HK-2 (cell line): Measurements from ENCODE around the gene FBXO24.

Source experiments
- DNase-seq: peaks from one replicate; pipeline ENCODE4 v3.0.0-alpha.2; 2018; ENCODE audit not compliant: unreplicated experiment

The FBXO24 gene

DNA sequence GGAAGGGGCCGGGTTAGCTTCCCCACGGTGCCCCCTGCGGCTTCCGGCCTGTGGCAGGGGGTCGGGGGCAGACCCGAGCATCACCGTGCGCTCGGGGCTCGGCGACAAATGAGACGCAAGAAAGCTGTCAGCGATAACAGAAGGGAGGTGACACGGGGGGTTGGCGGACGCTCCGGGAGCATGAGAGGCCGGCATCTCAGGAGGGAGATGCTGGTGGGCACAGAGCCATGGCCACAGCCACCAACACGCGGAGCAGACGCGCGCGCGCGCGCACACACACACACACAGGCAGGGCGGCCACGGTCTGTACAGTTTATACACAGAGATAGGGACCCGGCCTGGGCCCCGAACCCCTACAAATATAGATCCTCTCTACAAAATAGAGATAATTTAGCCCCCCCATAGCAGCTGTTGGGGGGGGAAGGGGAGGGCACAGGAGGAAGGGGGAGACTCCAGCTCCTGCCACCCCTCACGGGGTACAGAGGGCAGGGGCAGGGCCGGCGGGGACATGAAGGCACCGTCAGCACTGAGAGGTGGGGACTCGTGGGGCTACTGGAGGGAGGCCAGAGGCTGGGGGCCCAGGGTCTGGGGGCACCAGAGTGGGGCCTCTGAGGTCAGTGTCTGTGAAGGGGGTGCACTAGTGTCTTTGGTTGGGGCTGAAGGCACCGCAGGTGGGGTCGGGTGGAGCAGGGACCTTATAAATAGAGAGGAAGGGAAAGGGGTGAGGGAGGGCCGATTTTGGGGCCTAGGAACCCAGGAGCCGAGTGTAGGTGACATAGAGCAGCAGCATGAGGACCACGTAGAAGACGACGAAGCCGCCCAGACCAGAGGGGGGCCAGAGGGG, 11.5 kb upstream of the FBXO24 start:
- no peak for DNase-seq

DNA sequence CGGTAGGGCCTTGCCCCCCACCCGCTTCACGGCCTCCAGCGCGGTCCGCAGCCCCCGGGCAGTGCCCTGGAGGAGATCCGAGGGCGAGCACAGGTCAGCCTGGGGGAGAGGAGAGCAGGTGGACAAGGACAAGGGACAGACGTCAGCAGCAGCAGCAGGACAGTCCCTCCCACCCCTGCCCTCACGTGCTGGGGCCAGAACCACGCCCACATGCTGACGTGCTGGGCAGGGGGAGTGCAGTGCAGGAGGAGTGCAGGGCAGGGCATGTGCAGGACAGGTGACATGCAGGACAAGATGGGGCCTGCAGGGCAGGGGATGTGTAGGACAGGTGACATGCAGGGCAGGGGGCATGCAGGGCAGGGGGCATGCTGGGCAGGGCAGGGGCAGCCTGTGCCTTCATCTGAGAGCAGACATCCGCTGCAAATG, 10.9 kb upstream of the FBXO24 start:
- DNase-seq = no peak

DNA sequence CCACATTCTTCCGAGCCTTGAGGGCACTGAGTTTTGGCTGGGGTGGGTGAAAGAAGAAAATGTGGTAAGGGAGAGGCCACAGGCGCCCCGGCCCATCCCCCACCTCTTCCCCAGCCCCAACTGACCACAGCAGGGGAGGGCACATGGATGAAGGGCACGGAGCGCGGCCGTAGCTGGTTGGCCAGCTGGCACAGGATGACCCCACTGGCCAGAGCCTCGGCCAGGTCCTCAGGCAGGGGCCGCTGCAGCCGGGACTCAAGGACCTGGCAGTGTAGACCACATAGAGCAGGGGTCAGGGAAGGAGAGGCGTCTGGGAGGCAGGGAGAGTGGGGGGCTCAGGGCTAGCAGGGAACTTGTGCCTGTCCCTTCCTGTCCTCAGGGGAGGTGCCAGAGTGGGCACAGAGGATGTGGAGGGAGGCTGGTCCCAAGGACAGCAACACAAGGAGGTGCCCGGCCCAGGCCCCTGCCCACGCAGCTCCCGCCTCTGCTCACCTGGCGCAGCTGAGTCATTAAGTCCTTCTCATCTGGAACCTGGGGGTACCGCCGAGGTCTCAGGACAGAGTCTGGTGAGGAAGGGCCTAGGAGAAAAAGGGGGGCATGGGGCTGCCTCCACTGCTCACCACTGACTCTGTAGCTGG, 10.3 kb upstream of the FBXO24 start:
- no peak for DNase-seq

DNA sequence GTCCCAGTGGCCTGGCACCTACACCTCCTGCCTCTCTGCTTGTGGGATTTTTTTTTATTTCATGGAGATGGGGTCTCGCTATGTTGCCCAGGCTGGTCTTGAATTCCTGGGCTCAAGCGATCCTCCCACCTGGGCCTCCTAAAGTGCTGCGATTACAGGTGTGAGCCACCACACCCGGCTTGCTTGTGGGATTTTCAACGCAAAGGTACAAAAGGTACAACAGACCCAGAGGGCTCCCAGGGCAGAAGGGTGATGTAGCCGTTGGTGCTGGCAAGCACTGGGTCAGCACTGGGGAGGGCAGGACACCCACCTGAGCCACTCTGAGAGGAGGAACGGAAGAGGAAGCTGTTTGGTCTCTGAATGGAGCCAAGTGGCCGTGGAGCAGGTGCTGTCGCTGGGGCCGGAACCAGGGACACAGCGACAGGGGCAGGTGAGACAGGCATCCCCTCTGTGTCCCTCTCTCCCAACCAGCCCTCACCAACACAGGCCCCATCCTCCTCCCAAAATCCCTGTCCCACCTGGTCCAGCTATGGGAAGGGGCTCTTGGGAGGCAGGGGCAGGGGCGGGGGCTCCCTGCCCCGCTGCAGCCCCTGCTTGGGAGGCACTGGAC, 9.6 kb upstream of the FBXO24 start:
- no peak for DNase-seq

DNA sequence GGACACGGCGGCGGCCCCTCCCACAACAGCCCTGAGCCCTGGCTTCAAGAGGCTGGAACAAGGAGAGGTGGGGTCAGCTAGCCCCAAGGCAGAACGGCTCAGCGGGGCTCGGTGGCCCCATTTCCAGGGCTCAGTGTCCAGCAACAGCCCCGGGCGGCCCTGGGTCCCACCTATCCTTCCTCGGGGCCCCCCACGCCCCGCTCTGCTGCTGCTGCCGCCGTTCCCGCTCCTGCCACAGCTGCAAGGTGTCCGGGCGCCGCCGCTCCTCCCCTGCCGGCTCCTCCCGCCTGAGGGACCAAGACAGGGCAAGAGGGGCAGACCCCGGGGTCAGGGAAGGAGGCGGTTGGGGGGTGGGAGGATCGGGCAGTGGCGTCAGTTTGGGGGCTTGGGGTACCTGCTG, 9.0 kb upstream of the FBXO24 start:
- DNase-seq = no peak

DNA sequence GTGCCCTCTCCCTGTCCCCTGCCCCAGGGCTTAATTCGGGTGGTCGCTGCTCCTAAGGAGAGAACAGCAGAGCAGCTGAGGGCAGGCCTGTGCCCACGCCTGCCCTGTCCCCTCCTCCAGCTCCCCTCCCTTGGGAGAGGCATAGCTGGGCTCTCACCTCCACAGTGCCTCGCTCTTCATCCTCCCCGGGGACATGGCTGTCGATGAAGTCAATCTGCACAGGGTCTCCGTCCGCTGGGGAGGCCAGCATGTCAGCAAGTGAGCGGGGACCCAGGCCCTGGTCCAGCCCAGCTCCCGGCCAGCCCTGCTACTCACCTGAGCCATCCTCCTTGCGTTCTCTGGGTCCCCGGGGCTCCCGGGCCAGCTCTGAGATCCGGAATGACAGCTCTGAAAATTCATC, 8.6 kb upstream of the FBXO24 start:
- DNase-seq = no peak

DNA sequence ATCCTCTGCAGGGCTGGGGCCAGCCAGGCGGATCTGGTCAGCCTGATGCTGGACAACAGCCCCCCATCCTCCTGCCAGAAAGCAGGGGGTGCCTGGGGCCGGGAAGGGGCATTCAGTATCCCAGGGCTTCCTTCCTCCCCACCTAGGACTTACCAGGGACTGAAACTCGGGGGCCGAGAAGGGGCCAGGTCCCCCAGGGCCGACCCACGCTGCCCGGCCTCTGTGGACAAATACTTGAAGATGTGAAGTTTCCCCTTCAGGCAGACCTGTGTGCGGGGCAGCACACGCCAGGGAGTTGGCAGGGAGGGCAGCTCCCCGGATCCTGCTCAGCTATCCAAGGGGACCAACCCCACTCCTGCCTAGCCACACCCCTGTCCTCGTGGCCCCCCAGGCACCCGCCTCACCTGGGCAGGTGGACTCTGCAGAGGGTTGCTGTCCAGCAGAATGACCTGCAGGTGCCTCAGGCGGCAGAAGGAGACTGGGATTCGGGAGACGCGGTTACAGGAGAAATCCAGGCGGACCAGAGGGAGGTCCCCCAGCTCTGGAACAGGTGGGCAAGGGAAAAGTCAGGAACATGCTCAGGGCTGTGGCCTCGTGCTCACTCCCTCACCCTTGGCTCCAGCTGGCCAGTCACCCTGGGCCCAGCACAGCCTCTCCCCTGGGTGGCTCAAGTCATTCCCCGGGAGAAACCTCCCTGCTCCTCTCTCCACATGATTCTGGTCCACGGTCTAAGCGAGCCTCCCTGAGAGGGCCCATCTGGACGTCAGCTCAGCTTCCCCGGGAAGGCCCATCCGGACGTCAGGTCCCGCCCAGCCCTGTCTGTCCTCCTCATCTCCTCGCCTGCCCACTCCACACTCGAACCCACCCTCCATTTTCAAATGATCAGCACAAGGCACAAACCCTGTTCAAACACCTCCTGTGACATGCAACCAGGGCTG, 7.6 kb upstream of the FBXO24 start:
- DNase-seq = no peak

DNA sequence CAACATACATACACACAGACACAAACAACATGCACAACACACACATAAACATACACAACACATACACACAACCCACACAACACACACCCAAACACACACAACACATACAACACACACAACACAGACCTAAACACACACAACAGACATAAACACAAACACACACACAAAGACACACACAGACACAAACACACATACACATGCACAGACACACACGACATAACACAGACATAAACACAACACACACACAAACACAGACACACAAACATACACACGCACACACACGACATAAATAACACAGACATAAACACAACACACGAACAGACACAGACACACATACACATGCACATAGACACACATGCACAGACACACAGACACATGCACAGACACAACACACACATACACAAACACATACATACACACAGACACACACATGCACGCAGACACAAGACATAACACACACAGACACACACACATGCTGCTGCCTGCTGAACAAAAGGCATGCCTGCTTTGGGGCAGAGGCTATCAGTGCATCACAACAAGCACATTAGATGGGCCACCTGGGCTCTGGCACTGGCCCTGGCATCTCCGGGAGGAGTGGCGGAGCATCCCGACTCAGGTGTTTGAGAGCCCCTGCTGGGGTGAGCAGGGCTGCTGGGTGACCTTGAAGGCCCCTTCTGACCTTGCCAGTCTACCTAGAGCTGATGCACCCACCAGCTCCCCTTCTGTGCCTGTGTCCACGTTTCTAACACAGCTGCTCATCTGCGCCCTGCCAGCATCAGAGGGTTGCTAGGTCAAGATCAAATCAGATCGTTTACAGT, 5.5 kb upstream of the FBXO24 start:
- DNase-seq = no peak

DNA sequence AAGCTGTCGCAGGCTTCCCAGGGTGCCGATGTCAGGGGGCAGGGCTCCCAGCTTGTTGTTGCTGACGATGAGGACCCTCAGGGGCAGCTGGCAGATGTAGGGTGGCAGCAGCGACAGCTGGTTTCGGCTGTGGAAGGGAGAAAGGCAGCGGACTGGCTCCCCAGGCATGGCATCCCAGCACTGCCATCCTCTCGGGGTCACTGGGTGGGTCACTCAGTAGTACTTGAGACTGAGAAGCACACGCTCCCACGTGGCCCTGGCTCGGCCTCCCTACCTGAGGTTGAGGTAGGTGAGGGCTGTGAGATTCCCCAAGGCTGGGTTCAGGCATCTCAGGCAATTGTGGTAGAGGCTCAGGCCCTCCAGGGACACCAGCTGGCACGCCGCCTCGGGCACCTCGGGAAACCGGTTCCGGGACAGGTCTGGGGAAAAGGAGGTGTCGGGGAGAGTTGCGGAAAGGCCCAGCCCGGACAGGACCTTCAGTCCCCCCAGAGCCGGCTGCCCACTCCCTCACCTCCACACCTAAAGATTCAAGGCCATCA, 4.0 kb upstream of the FBXO24 start:
- no peak for DNase-seq

DNA sequence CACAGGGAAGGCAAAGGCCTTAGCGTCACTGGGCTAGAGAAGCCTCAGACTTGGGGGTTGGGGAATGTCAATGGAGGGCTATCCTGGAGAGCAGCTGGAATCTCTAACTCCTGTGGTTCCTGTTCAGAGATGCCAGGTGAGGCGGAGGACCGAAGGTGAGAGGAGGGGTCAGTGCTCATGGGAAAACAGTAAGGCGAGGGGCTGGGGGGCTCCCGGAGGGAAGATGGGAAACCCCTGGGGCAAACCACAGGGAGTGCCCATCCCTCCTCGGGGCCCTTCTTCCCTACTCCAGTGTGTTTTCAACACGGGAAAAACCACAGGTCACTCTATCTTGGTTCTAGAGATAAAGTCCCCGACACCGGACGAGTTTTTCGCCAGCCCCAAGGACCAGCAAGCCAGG, 3.5 kb upstream of the FBXO24 start:
- no peak for DNase-seq

DNA sequence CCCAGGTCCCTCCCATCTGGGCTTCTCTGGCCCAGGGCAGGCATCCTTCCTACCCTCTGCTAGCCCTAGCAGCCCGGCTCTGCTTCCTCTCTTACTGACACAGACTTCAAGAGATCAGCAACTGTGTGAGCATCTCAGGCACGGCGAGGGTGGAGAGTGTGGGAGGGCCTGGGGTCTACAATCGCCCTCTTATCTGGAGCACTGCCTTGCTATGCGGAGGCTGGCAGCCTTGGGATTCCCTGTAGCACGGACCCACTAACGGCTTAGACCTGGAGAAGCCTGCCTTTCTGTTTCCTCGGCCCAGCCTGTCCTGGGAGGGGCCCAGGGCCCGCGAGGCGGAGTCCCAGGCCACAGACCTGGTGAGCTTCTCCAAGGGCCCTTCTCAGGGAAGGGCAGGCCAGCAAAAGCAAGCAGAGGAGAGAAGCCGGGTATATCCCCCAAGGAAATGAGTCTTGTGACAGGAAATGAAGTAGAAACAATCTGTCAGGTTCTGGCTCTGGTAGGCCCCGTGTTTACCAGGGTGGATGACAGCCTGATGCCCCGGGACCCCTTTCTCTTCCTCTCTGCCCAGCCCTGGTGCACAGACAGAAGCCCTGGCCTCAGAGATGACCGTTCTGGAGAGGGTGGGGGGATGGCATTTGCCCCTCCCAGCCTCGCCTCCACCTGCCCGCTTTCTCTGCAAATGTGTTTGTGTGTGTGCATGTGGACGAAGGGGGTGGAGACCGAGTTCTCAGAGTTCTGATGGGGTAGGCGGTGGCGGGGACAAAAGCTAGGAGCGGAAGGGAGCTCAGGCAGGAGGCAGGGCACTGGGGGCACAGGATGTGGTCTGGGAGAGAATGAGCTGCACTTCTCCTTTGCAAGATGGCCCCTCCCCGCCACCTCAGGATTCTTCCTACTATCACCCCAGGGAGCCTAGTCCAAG, 2.7 kb upstream of the FBXO24 start:
- DNase-seq = no peak

DNA sequence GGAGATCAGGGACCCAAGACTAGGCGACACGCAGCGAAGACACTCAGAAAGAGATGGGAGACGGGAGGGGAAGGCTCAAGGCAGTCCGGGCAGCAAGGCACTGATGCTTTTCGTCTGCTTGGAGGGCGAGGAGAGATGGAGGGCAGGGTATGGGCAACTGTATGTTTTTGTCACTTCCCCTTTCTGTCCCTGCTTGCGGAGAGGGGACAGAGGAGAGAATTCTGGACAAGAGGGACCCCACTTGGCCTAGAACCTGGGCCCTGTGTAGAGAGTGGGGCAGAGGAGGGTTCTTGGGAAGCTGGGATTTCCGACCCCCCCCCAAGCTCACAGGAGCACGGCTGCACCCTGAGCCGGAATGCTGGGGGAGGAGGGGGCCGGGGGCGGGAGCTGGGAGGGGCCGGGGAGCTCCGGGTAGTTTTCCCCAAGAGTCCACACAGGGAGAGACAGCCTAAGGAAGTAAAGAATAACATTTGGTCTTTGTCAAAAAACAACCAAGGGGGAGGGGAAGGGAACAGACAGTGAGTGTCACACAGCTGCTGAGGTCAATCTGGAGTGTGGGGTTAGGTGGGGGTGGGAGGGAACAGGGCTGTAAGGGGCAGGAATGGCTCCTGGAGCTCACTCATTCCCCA, 2.0 kb upstream of the FBXO24 start:
- no peak for DNase-seq

DNA sequence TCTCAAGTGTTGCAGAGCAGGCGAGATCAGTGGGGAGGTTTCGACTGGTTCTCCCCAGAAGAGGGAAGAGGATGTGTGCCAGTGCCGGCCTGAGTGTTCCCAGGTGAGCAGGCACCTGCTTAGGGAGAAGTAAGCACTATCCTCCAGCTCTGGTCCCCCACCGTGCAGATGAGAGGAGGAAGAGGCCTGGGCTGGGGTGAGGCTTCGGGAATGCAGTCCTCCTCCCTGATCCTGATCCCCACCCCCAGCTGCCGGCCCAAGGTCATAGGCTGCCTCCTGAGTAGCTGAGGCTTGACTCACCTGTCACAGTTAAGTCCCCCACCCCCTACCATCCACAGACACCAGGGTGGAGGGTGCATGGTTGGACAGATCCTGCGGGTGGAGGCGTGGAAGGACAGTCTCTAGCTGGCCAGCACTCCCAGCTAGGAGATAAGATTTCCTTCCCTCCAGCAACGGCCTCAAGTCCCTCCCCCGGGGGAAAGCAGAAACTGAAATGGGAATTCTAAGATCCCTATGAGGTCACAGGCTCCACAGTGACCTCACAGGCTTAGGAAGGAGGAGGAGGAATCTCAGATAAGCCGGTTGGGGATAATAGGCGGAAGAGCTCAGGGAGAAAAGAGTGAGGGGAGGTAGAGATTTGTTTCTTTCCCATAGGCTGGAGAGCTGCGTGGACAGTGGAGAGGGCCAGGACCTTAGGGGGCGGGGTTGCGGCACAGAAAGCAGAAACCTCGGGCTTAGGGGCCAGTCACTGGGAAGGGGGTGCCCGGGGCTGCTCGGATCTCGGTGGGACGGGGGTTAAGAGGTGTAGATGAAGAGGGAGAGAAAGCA, 1.2 kb upstream of the FBXO24 start:
- peak; percentile 75 for DNase-seq

DNA sequence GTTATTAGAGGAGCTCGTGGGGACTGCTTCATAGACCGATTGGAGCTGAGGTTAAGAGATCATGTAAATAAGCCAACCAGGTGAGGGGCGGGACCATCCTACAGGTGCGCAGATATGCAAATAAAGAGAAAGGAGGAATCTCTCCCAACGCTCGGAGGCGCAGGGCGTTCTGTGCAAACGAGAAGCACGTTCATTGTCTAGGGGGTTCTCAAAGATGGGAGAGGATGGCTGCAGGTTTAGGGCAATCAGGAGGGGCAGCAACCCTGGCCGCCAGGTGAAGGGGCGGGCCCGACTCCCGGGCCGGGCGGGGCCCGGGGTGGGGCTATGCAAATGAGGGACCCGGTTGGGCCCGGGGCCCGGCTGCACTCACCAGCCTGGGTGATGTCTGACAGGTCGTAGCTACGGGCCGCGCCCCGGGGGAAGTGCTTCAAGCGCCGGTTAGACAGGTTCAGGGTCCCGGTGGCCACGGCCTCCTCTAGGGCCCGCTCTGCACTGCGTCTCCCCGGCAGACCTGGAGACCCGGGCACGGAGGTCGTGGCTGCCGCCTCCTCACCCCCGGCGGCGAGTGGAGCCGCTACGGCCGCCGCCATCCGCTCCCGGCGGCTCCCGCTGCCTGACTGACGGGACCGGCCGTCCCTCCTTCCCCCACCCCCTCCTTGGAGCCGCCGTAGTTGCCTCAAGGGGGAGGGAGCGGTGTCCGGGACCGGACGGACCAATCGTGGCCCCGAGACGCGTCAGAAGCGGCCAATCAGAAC, 440 bp upstream of the FBXO24 start, which contains the start of gene LRCH4:
Gene LRCH4, minus strand, starts transcription at position 619 of the 755 bp plus-strand sequence. Its CDS starts 29 bp downstream, at position 590.
- DNase-seq = peak; percentile 50

DNA sequence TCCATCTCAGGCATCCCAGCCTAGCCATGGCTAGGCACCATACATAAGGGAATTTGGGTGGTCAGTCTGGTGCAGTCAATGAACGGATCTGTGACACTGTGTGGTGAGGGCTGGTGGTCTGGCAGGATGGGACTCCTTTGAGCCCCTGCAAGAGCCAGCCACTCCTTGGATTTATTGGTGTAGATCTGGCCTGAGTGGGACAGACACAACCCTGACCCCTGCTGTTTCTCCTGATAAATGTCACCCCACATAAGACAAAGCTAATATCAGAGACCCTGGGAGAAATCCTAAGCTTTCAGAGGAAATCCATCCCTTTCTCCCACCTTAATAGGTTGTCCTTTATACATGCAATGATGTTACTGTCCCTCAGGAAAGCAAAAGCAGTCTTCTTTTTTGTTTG, 2.3 kb downstream of the FBXO24 start:
- no peak for DNase-seq

DNA sequence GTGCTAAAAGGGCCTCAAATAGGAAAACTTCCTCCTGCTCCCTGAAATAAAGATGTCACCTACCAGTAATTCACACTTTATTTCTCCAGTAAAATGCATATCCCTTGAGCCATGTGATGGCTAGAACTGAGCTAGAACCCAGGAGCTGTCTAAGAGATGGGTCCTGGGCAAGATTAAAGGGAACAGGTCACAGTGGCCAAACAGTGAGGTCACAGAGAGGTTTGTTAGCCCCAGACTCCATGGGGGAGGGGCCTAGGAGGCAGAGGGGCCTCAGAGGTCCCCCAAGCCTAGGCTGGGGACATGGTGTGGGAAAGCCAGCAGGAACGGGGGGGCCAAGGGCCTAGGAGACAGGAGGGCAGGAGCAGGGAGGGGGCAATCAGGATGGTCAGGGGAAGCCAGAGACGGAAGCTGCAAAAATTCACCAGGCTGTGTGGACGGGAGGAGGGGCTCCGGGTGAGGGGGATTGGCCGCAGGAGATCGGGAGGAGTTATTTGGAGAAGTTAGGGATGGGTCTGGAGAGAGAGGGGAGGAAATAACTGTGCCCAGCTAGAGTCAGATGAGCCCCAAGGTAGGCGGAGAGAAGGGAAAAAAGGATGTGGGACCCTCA, 3.3 kb downstream of the FBXO24 start:
- no peak for DNase-seq
